ENCODE data around the gene BMPER.
"Not testable (repeated sequence)": the region's sequence is repeated elsewhere in the genome, so short reads cannot be mapped to it uniquely, and the experiment has no call there.

Gene BMPER

DNA sequence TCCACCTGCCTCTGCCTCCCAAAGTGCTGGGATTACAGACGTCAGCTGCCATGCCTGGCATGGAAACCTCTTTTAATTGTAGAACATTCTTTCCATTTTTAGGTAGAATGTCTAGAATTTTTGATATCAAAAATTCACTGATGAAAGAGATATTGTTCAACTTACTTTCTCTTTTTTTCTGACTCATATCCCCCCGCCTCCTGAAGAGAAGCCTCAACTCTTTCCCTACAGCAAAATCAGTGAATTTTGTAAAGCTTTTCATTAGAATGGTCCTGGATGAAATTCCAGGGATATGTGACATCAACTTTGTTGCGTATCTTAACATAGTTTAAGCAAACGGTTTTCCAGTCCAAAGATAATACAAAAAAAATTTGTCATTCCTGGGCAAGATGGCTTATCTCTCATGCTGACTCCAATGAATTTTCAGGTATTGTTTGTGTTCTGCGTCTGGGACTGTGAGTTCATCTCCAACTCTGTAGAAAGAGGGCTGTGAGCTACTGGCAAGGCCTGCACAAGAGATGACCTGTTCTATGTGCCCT lies 256.8 kb downstream of the BMPER start:
- H3K27me3 ChIP-seq (ENCODE audit: control insufficient read depth in 1 of 2, insufficient read depth in 2 of 2, low read length in 2 of 2), result no peaks in the 10 kb centered on the region
- no peak overlapping the region for H3K4me3 ChIP-seq (ENCODE audit: low read depth in 1 of 2, low read length in 2 of 2)
- H3K9ac ChIP-seq (ENCODE audit: low read length), result no peak overlapping the region
- no peaks in the 10 kb centered on the region for H3K9me3 ChIP-seq (ENCODE audit: low read length)
- H3K36me3 ChIP-seq (ENCODE audit: insufficient read depth, low read length), result no peaks in the 10 kb centered on the region
- no peak overlapping the region for H3K27ac ChIP-seq (ENCODE audit: low read depth, low read length)
- peaks cover 10% of the 10 kb centered on the region for H3K4me1 ChIP-seq (ENCODE audit: insufficient read depth, low read length)

DNA sequence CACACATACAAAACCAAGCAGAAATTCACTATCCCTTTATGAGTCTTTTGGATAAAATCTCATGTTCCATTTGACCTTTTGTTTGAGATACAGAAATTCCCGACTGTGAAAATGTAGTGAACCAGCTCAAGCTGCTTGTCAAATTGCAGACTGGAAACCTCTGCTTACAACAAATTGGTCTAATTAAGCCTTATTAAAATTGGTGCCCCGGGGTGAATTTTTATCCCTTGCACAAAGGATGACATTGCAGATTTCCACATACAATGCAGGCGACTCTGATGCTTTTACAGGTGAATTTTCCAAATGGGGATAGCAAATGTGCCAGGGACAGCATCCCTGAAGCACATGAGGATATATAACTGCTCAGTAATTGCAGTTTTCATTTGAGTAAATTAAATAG lies 257.3 kb downstream of the BMPER start:
- Histone ChIP-seq H3K9ac (ENCODE audit: low read length) (no peak overlapping the region), H3K36me3 (ENCODE audit: insufficient read depth, low read length) (no peaks in the 10 kb centered on the region), H3K27me3 (ENCODE audit: control insufficient read depth in 1 of 2, insufficient read depth in 2 of 2, low read length in 2 of 2) (no peaks in the 10 kb centered on the region), H3K4me1 (ENCODE audit: insufficient read depth, low read length) (peaks cover 10% of the 10 kb centered on the region), H3K27ac (ENCODE audit: low read depth, low read length) (no peak overlapping the region), H3K4me3 (ENCODE audit: low read depth in 1 of 2, low read length in 2 of 2) (no peak overlapping the region), H3K9me3 (ENCODE audit: low read length) (no peaks in the 10 kb centered on the region)

DNA sequence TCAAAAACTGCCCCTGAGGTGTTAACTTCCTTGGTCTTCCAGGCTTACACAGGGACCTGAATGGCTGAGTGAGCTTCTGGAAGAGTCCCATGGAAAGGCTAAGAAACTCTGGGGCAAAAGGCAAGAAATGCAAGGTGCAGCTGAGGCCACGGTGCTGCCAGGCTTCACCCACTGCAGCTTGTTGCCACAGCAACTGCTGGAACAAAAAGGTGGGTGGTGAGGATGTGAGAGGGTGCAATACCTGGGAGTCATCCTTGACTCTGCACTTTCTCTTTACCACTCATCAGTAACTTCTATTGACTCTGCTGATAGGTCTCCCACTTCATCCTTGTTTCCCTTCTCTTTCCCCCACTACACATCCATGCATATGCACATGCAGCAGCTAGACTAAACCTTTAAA lies 258.6 kb downstream of the BMPER start:
- H3K27ac ChIP-seq (ENCODE audit: low read depth, low read length), result no peak overlapping the region
- no peak overlapping the region for H3K9ac ChIP-seq (ENCODE audit: low read length)
- H3K36me3 ChIP-seq (ENCODE audit: insufficient read depth, low read length), result no peaks in the 10 kb centered on the region
- H3K4me3 ChIP-seq (ENCODE audit: low read depth in 1 of 2, low read length in 2 of 2), result no peak overlapping the region
- no peaks in the 10 kb centered on the region for H3K27me3 ChIP-seq (ENCODE audit: control insufficient read depth in 1 of 2, insufficient read depth in 2 of 2, low read length in 2 of 2)
- peaks cover 4% of the 10 kb centered on the region for H3K4me1 ChIP-seq (ENCODE audit: insufficient read depth, low read length)
- H3K9me3 ChIP-seq (ENCODE audit: low read length), result no peaks in the 10 kb centered on the region

DNA sequence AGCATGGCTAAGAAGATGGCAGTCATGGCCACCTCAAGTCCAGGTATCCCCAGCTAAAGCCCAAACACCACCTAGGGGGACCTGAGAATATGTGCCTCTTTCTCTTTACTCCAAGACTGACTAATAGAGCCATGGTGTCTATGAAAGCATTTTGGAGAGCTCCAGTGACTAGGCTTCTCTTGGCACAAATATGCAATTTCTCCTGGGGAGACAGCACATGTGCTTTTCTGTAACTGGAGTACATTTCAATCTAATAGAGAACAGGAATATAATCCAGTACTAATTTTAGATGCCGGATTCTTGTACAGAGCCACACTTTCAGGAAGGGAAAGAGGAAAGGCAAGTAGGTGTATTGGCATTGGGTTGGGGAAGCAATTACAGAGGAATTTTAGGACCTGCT lies 260.1 kb downstream of the BMPER start:
- H3K4me3 ChIP-seq (ENCODE audit: low read depth in 1 of 2, low read length in 2 of 2), result no peak overlapping the region
- no peaks in the 10 kb centered on the region for H3K27me3 ChIP-seq (ENCODE audit: control insufficient read depth in 1 of 2, insufficient read depth in 2 of 2, low read length in 2 of 2)
- no peak overlapping the region for H3K27ac ChIP-seq (ENCODE audit: low read depth, low read length)
- H3K9me3 ChIP-seq (ENCODE audit: low read length), result no peaks in the 10 kb centered on the region
- H3K36me3 ChIP-seq (ENCODE audit: insufficient read depth, low read length), result no peaks in the 10 kb centered on the region
- H3K9ac ChIP-seq (ENCODE audit: low read length), result no peak overlapping the region
- H3K4me1 ChIP-seq (ENCODE audit: insufficient read depth, low read length), result no peaks in the 10 kb centered on the region

DNA sequence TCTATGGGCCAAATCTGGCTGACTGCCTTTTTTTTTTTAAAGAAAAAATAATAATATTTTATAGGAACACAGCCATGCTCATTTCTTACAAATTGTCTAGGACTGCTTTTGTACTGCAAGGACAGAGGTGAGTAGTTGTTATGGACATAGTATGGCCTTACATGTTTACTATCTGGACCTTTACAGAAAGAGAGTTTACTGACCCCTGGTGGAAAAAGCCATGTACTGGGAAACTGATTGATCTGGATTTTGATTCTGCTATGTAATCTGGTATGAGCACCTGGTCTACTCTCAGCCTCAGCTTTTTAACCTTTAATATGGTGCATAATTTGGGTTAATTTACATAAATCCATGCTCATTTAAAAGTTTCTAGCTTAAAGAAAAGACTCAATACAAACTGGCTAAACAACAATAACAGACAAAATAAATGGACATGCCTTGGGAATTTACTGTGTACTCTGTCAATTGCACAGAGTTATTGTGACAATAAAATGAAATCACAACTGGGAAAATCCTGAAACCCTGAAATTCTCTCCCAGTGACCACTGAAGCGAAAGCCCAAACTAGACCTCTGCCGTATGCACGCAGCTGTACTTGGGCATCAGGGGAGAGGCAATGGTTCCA lies 260.7 kb downstream of the BMPER start:
- no peaks in the 10 kb centered on the region for H3K36me3 ChIP-seq (ENCODE audit: insufficient read depth, low read length)
- no peak overlapping the region for H3K4me3 ChIP-seq (ENCODE audit: low read depth in 1 of 2, low read length in 2 of 2)
- H3K9me3 ChIP-seq (ENCODE audit: low read length), result no peaks in the 10 kb centered on the region
- H3K4me1 ChIP-seq (ENCODE audit: insufficient read depth, low read length), result no peaks in the 10 kb centered on the region
- H3K27ac ChIP-seq (ENCODE audit: low read depth, low read length), result no peak overlapping the region
- H3K9ac ChIP-seq (ENCODE audit: low read length), result no peak overlapping the region
- H3K27me3 ChIP-seq (ENCODE audit: control insufficient read depth in 1 of 2, insufficient read depth in 2 of 2, low read length in 2 of 2), result no peaks in the 10 kb centered on the region

DNA sequence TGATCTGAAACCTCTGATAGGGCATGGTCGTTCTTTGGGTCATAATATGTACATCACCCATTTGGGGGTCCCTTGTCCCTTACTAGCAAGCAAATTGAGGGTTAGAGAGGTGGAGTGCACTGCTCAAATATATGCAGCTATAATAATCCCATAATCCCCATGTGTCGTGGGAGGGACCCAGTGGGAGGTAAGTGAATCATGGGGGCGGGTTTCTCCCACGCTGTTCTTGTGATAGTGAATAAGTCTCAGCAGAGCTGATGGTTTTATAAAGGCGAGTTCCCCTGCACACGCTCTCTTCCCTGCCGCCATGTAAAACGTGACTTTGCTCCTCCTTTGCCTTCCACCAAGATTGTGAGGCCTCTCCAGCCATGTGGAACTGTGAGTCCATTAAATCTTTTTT lies 262.7 kb downstream of the BMPER start:
- no peak overlapping the region for H3K27ac ChIP-seq (ENCODE audit: low read depth, low read length)
- no peak overlapping the region for H3K9ac ChIP-seq (ENCODE audit: low read length)
- H3K4me3 ChIP-seq (ENCODE audit: low read depth in 1 of 2, low read length in 2 of 2), result no peak overlapping the region
- no peaks in the 10 kb centered on the region for H3K36me3 ChIP-seq (ENCODE audit: insufficient read depth, low read length)
- H3K27me3 ChIP-seq (ENCODE audit: control insufficient read depth in 1 of 2, insufficient read depth in 2 of 2, low read length in 2 of 2), result no peaks in the 10 kb centered on the region
- H3K4me1 ChIP-seq (ENCODE audit: insufficient read depth, low read length), result no peaks in the 10 kb centered on the region
- H3K9me3 ChIP-seq (ENCODE audit: low read length), result no peaks in the 10 kb centered on the region

DNA sequence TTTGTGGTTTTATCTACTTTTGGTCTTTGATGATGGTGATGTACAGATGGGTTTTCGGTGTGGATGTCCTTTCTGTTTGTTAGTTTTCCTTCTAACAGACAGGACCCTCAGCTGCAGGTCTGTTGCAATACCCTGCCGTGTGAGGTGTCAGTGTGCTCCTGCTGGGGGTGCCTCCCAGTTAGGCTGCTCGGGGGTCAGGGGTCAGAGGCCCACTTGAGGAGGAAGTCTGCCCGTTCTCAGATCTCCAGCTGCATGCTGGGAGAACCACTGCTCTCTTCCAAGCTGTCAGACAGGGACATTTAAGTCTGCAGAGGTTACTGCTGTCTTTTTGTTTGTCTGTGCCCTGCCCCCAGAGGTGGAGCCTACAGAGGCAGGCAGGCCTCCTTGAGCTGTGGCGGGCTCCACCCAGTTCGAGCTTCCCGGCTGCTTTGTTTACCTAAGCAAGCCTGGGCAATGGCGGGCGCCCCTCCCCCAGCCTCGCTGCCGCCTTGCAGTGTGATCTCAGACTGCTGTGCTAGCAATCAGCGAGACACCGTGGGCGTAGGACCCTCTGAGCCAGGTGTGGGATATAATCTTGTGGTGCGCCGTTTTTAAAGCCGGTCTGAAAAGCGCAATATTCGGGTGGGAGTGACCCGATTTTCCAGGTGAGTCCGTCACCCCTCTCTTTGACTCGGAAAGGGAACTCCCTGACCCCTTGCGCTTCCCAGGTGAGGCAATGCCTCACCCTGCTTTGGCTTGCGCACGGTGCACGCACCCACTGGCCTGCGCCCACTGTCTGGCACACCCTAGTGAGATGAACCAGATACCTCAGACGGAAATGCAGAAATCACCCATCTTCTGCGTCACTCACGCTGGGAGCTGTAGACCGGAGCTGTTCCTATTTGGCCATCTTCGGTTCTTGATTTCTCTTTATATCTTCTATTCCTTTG lies 269.6 kb downstream of the BMPER start:
- H3K9me3 ChIP-seq (ENCODE audit: low read length); H3K27ac ChIP-seq (ENCODE audit: low read depth, low read length); H3K9ac ChIP-seq (ENCODE audit: low read length); H3K27me3 ChIP-seq (ENCODE audit: control insufficient read depth in 1 of 2, insufficient read depth in 2 of 2, low read length in 2 of 2); H3K36me3 ChIP-seq (ENCODE audit: insufficient read depth, low read length); H3K4me3 ChIP-seq (ENCODE audit: low read depth in 1 of 2, low read length in 2 of 2); H3K4me1 ChIP-seq (ENCODE audit: insufficient read depth, low read length): not testable (repeated sequence)

DNA sequence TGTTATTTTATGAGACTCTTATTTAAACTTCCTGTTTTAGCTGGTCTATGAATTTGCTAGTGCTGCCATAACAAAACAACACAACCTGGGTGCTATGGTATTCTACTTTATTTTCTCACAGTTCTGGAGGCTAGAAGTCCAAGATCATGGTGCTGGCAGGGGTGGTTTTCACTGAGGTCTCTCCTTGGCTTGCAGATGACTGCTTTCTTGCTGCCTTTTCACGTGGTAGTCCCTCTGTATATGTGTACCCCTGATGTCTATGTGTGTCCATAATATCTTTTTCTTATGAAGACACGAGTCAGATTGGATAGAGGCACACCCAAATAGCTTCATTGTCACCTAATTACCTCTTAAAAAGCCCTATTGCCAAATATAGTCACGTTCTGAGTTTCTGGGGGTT lies 270.5 kb downstream of the BMPER start:
- H3K9me3 ChIP-seq (ENCODE audit: low read length), result no peaks in the 10 kb centered on the region

DNA sequence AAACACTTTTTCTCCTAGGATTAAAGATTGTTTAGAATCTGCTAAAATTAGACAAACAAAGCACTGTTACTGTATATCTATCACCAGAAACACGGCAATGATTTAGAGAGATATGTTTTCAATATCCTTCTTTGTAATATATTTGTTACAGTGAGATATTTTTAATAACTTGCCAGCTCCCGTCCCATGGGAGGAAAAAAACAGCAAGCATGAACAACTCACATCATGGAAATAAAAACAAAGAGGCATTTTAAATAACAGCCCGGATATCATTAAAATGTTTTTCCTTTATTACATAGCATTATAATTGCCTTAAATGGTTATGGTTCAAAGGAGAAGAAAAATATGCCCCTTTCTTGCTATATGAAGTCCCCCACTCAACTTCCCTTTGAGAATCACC lies 272.1 kb downstream of the BMPER start:
- Histone ChIP-seq H3K36me3 (ENCODE audit: insufficient read depth, low read length) (no peaks in the 10 kb centered on the region), H3K4me3 (ENCODE audit: low read depth in 1 of 2, low read length in 2 of 2) (no peak overlapping the region), H3K9me3 (ENCODE audit: low read length) (no peaks in the 10 kb centered on the region), H3K9ac (ENCODE audit: low read length) (no peak overlapping the region), H3K27me3 (ENCODE audit: control insufficient read depth in 1 of 2, insufficient read depth in 2 of 2, low read length in 2 of 2) (no peaks in the 10 kb centered on the region), H3K27ac (ENCODE audit: low read depth, low read length) (no peak overlapping the region), H3K4me1 (ENCODE audit: insufficient read depth, low read length) (no peaks in the 10 kb centered on the region)

More for the DNA sequence above, 270.5 kb downstream of the BMPER start:
- H3K9ac ChIP-seq (ENCODE audit: low read length), result no peak overlapping the region
- no peaks in the 10 kb centered on the region for H3K4me1 ChIP-seq (ENCODE audit: insufficient read depth, low read length)
- no peak overlapping the region for H3K27ac ChIP-seq (ENCODE audit: low read depth, low read length)
- no peaks in the 10 kb centered on the region for H3K36me3 ChIP-seq (ENCODE audit: insufficient read depth, low read length)
- H3K4me3 ChIP-seq (ENCODE audit: low read depth in 1 of 2, low read length in 2 of 2), result no peak overlapping the region
- no peaks in the 10 kb centered on the region for H3K27me3 ChIP-seq (ENCODE audit: control insufficient read depth in 1 of 2, insufficient read depth in 2 of 2, low read length in 2 of 2)

DNA sequence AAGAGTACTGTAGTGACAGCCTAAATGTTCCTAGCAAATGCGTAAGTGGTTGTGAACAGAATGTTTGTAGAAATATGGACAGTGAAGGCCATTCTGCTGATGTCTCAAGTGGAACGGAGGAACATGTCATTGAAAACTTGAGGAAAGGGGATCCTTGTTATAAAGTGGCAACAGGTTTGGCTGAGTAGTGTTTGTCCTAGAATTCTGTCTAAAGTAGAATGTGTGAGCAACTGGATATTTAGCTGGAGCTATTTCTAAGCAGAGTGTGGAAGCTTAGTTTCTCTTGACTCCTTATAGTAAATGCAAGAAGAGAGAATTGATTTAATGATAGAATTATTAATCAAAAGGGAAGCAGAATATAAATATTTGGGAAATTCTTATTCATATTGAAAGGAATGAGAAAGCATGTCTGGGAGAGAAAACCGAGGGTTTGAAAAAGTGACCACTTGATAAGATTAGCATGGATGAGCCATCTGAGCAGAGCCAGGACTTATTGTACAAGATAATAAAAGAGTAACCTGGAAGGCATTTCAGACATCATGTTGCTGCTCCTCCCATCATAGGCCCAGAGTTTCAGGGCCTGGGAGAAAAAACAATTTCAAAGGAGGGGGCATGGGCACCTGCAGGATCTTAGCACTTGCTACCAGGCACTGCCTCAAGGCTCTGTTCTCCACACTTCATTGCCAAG lies 276.1 kb downstream of the BMPER start:
- H3K27ac ChIP-seq (ENCODE audit: low read depth, low read length), result no peak overlapping the region
- H3K36me3 ChIP-seq (ENCODE audit: insufficient read depth, low read length), result no peaks in the 10 kb centered on the region
- H3K4me3 ChIP-seq (ENCODE audit: low read depth in 1 of 2, low read length in 2 of 2), result no peak overlapping the region
- H3K27me3 ChIP-seq (ENCODE audit: control insufficient read depth in 1 of 2, insufficient read depth in 2 of 2, low read length in 2 of 2), result no peaks in the 10 kb centered on the region
- no peak overlapping the region for H3K9ac ChIP-seq (ENCODE audit: low read length)
- no peaks in the 10 kb centered on the region for H3K9me3 ChIP-seq (ENCODE audit: low read length)
- no peaks in the 10 kb centered on the region for H3K4me1 ChIP-seq (ENCODE audit: insufficient read depth, low read length)

DNA sequence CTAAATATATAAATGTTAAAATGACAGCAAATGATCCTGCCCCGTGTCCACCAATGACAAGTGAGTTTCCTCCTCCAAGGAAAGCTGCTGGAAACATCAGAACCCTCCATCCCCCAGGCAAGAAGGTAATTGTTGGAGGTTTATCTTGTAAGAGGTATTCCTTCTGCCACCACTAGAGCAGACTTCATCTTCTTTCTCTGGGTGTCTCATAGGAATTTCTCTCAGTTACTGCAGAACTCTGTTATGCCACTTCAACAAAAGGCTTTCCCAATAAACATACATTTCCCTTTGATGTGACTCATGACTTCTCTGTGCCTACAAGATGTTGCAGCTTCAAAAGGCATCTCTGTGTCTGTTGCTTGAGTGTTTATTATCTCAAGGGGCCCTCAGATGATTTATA lies 279.1 kb downstream of the BMPER start:
- H3K9ac ChIP-seq (ENCODE audit: low read length), result no peak overlapping the region
- no peaks in the 10 kb centered on the region for H3K27me3 ChIP-seq (ENCODE audit: control insufficient read depth in 1 of 2, insufficient read depth in 2 of 2, low read length in 2 of 2)
- no peaks in the 10 kb centered on the region for H3K9me3 ChIP-seq (ENCODE audit: low read length)

More for the DNA sequence above, 279.1 kb downstream of the BMPER start:
- H3K4me1 ChIP-seq (ENCODE audit: insufficient read depth, low read length), result no peaks in the 10 kb centered on the region
- H3K36me3 ChIP-seq (ENCODE audit: insufficient read depth, low read length), result no peaks in the 10 kb centered on the region
- H3K27ac ChIP-seq (ENCODE audit: low read depth, low read length), result no peak overlapping the region
- H3K4me3 ChIP-seq (ENCODE audit: low read depth in 1 of 2, low read length in 2 of 2), result no peak overlapping the region
